ENCODE measurements around the gene LMAN2L. TPM values are rescaled to one million over a fixed set of nuclear protein-coding genes. Genes with fewer than 3 reads are reported as not detected.

Gene LMAN2L
- total RNA-seq, 1 experiment from 2014 or later = 24.0 TPM

DNA sequence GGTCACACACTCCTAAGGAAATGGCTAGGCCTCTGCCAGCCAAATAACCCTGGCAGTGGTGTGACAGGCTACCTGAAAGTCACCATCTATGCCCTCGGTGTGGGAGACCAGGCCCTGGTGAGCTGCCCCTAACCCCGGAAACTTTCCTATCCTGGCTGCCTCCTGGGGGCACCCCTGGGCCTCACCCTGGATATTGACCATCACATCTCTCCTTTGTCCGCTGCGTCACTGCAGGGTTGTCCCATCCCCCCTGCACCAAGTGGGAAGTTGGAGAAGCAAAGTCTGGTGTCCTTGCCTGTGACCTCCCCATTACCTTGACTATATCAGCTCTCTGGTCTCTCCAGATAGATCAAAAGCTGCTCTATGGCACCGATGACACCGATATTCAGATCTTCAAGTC lies 78.5 kb downstream of the LMAN2L start:
- H3K4me1 ChIP-seq (ENCODE audit: insufficient read depth, low read length, poor library complexity, severe bottlenecking) = peaks cover 21% of the 10 kb centered on the region
- CTCF ChIA-PET = interaction anchor here (0.6 kb wide), 1 partner anchor 20 kb away, joined by 3 read pairs; no protein-coding TSS in a partner anchor
- no peak overlapping the region for H3K4me3 ChIP-seq (ENCODE audit: low read depth, low read length, poor library complexity, severe bottlenecking)
- peaks cover 5% of the 10 kb centered on the region for H3K9me3 ChIP-seq (ENCODE audit: low read depth, low read length, poor library complexity, severe bottlenecking)
- no peaks in the 10 kb centered on the region for H3K36me3 ChIP-seq (ENCODE audit: insufficient read depth, low read length, poor library complexity, severe bottlenecking)
- DNase-seq (ENCODE audit: low spot score) = no peak
- no peak overlapping the region for H3K27ac ChIP-seq (ENCODE audit: low read depth, low read length, poor library complexity, severe bottlenecking)
- intact Hi-C loops (cut with micrococcal nuclease; ENCODE audit: unreplicated experiment) = no loop called here
- BruUV-seq (replicated peaks) = no TSS peak
- H3K27me3 ChIP-seq (replicated peaks; ENCODE audit: insufficient read depth, low read depth, low read length, poor library complexity) = no peaks in the 10 kb centered on the region
- POLR2A ChIA-PET (ENCODE audit: low non-redundant PET) = no interaction called here
- TF ChIP-seq, protein P1, sequence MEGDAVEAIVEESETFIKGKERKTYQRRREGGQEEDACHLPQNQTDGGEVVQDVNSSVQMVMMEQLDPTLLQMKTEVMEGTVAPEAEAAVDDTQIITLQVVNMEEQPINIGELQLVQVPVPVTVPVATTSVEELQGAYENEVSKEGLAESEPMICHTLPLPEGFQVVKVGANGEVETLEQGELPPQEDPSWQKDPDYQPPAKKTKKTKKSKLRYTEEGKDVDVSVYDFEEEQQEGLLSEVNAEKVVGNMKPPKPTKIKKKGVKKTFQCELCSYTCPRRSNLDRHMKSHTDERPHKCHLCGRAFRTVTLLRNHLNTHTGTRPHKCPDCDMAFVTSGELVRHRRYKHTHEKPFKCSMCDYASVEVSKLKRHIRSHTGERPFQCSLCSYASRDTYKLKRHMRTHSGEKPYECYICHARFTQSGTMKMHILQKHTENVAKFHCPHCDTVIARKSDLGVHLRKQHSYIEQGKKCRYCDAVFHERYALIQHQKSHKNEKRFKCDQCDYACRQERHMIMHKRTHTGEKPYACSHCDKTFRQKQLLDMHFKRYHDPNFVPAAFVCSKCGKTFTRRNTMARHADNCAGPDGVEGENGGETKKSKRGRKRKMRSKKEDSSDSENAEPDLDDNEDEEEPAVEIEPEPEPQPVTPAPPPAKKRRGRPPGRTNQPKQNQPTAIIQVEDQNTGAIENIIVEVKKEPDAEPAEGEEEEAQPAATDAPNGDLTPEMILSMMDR (conservative IDR thresholded peaks at IDR 0.05; ENCODE audit: low read depth, low read length) = no peak
- TF ChIP-seq EZH2 (IDR thresholded peaks at IDR 0.05; ENCODE audit: borderline replicate concordance, low read depth, low read length, poor library complexity, severe bottlenecking) = no peak

- no peak overlapping the region for H3K27ac ChIP-seq (ENCODE audit: low read depth, low read length, poor library complexity, severe bottlenecking)
- ChIA-PET POLR2A (ENCODE audit: low non-redundant PET) (no interaction called here), CTCF (no interaction called here)
- no peaks in the 10 kb centered on the region for H3K36me3 ChIP-seq (ENCODE audit: insufficient read depth, low read length, poor library complexity, severe bottlenecking)
- intact Hi-C loops (cut with micrococcal nuclease; ENCODE audit: unreplicated experiment) = no loop called here
- no peak for DNase-seq (ENCODE audit: low spot score)
- no peaks in the 10 kb centered on the region for H3K9me3 ChIP-seq (ENCODE audit: low read depth, low read length, poor library complexity, severe bottlenecking)
- H3K27me3 ChIP-seq (replicated peaks; ENCODE audit: insufficient read depth, low read depth, low read length, poor library complexity) = no peaks in the 10 kb centered on the region
- no peaks in the 10 kb centered on the region for H3K4me1 ChIP-seq (ENCODE audit: insufficient read depth, low read length, poor library complexity, severe bottlenecking)
- H3K4me3 ChIP-seq (ENCODE audit: low read depth, low read length, poor library complexity, severe bottlenecking) = no peak overlapping the region
- no TSS peak for BruUV-seq (replicated peaks)
- no peak for TF ChIP-seq EZH2 (IDR thresholded peaks at IDR 0.05; ENCODE audit: borderline replicate concordance, low read depth, low read length, poor library complexity, severe bottlenecking)
- TF ChIP-seq, protein P1 (conservative IDR thresholded peaks at IDR 0.05; ENCODE audit: low read depth, low read length) = no peak
Measured at GRCh38 chr2:96656540-96656939, 83.3 kb downstream of the LMAN2L start.

Other genes with a start within 250 kb of the LMAN2L start
- not detected in 2 replicates for gene NEURL3, start 234.7 kb downstream of the LMAN2L start, total RNA-seq (2021)
- 5.7 and 7.3 TPM in 2 replicates for gene ARID5A, start 203.3 kb downstream of the LMAN2L start, total RNA-seq (2021)
- 71.8 and 77.9 TPM in 2 replicates for gene KANSL3, start 101.8 kb downstream of the LMAN2L start, total RNA-seq (2021)
- 1.2 TPM in 2 replicates for gene FER1L5, start 97.3 kb downstream of the LMAN2L start, total RNA-seq (2021)
- 15.0 and 16.3 TPM in 2 replicates for gene CNNM4, start 20.8 kb upstream of the LMAN2L start, total RNA-seq (2021)
- 20.3 and 20.9 TPM in 2 replicates for gene CNNM3, start 76.2 kb upstream of the LMAN2L start, total RNA-seq (2021)
- gene ANKRD23, start 104.0 kb upstream of the LMAN2L start, total RNA-seq (2021) = 6.2 and 8.6 TPM in 2 replicates
- 21.0 and 25.3 TPM in 2 replicates for gene ANKRD39, start 118.0 kb upstream of the LMAN2L start, total RNA-seq (2021)
- 33.3 and 36.1 TPM in 2 replicates for gene SEMA4C, start 130.0 kb upstream of the LMAN2L start, total RNA-seq (2021)
- not detected in 2 replicates for gene FAM178B, start 246.5 kb upstream of the LMAN2L start, total RNA-seq (2021)

Data from A673 (cell line).